Right lung (tissue), 5 donors: ENCODE results near the gene TMEM154. TPM values are rescaled to one million over a fixed set of nuclear protein-coding genes. Genes with fewer than 3 reads are reported as not detected.
A peak's percentile ranks its signal among the peaks of the same experiment; 100 is the strongest.

ENCODE experiments used
- DNase-seq, 2 donors: peaks; one replicate each; pipeline ENCODE4 v3.0.0-alpha.2; 2013
- polyA plus RNA-seq, 5 donors: library from polyadenylated mRNA; unstranded; fragments of 120-200 nt; gene quantifications; one replicate each; pipeline versions ENCODE4 v1.2.1 to v1.2.3, GENCODE V29; 2013; ENCODE audit warnings: inconsistent platforms in 1 of 5, low replicate concordance in 1 of 5; ENCODE audit not compliant: insufficient read length in 5 of 5, insufficient read depth in 1 of 5

Gene TMEM154
- polyA plus RNA-seq, 5 donors = 1.0 to 2.9 (median 1.8) TPM

DNA sequence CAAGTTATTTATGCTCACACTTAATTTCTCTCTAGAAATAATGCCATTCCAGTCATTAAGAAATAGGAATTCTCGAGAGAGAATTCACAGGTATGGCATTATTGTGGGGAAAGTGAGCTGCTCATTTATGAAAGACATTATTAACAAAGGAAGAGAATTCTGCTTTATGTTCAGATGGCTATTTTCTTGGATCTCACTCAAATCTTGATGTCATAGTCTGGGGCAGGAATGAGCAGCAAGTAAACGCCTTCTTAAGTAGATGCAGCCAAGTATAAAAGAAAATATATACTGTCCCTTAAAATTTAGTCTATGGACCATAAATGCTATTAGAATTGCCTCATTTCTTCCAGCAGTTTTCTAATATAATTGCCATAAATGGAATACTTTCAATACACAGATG is 85.7 kb downstream of the TMEM154 start:
- DNase-seq = no peak

DNA sequence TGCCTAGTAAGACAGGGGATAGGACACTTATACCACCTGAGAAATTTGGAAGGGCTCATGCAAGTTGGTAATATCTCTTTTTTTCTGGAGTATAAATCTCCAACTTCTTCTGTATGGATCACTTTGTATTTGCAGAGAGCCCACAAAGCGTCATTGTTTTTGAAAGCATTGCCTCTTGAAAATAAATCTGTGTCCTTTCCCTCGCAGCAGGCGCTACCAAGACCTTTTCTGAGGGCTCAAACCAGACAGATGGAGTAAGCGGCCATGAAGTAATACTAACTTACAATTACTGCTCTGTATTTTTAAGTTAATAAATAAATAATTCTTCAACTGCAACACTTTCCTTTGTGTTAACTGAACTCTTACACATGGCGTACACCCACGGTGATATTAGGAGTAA is 87.9 kb downstream of the TMEM154 start:
- no peak for DNase-seq

DNA sequence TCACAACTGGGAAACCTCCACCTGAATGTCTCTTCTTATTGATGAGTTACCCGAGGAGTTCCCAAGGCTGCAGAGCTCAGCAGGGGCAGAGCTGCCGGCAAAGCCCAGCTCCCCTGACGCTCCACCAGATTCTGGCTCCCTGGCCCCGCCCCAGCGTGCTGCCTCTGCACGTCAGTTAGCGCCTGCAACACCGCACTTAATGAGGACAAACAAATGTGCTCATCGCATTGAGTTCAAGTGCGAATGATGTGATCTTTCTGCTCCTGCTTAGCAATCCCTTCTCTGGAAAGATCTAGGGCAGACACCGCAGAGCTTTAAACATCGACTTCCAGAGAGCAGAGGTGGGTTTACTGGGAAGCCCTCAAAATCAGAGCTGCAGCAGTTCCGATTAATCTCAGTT is 88.4 kb downstream of the TMEM154 start:
- no peak for DNase-seq

DNA sequence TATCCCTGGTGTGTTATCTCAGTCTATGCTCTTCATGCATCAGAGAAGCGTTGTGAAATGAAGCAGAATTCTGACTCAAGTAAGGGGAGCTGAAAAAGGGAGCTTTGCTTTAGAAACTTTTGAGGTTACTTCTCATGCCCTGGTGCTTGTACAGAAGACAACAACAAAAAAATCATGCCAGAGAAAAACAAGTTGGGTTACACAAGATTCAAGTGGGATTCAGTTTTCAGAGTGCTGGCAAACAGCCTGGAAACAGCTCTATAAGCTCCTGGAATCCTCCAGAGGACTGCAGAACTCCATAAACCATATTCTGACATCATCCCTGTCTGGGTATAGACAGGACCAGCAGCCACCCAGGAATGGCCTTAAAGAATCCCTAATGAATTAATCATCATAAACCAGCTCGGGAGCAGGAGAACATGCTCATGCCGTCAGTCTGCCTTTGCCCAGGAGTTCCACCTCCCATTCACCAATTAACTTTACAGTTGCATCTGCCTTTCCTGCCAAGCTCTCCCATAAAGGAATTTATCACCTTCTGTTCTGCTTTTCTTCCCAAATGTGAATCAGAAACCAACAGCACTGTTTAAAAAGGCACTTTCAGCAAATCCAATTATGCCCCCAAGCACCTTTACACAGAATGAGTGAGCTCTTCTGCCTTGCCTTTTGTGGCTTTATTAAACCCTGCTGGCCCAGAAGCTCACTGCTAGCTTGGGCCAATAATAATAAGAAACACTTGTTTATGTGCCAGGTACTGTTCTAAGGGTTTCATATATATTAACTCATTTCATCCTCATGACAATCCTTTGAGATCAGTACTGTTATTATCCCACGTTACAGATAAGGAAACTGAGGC is 89.4 kb downstream of the TMEM154 start:
- DNase-seq = peak; percentile 71 to 76

DNA sequence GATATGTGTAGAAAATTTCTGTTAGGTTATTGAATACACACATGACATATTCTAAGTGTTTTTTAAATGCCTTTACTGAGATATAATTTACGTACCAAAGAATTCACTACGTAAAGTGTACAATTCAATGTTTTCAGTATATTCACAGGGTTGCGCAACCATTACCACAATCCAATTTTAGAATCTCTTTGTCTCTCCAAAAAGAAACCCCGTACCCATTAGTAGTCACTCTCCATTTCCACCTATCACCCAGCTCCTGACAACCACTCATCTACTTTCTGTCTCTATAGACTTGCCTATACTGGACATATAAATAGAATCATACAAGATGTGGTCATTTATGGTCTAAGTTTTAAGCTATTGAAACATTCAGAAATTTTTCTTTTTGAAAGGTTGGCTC is 90.9 kb downstream of the TMEM154 start:
- DNase-seq = no peak

DNA sequence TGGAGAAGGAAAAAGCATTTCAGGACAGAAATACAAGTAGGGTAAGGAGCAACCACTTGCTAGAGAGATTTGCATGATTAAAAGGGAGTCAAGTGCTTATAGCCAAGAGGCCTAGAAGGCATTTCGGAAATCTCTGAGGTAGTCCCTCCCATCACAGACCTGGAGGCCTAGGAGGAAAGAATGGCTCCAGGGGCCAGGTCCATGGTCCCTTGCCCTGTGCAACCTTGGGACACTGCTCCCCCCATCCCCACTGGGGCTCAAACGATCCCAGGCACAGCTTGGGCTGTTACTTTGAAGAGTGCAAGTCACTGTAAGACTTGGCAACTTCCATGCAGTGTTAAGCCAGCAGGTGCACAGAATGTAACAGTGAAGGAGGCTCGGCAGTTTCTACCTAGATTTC is 92.7 kb downstream of the TMEM154 start:
- DNase-seq = no peak

DNA sequence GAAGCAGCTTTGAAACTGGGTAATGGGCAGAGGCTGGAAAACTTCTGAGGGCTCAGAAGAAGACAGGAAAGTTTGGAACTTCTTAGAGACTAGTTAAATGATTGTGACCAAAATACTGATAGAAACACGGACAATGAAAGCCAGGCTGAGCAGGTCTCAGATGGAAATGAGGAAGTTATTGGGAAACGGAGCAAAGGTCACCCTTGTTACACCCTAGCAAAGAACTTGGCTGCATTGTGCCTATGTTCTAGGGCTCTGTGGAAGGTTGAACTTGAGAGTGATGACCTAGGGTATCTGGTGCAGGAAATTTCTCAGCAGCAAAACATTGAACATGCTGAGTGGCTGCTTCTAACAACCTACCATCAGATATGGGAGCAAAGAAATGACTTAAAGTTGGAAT is 93.1 kb downstream of the TMEM154 start:
- DNase-seq = no peak

DNA sequence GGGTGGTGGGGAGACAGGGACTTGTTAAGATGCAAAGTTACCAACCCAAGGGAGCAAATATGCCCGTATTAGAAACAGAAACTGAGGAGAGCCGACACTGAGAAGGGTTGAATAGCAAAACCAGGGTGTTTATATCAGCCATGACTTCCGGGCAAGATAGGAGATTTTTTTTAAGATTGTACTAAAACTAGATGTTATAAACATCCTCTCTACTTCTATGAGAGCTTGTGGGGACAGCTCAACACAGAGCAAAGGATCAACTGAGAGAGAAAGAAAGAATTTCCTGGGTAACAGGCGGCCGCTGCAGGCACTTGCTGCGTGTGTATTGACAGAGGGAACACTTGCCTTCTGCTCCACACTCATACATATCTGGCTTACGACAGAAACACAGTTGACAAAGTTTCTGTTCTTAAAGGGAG is 94.8 kb downstream of the TMEM154 start:
- no peak for DNase-seq

DNA sequence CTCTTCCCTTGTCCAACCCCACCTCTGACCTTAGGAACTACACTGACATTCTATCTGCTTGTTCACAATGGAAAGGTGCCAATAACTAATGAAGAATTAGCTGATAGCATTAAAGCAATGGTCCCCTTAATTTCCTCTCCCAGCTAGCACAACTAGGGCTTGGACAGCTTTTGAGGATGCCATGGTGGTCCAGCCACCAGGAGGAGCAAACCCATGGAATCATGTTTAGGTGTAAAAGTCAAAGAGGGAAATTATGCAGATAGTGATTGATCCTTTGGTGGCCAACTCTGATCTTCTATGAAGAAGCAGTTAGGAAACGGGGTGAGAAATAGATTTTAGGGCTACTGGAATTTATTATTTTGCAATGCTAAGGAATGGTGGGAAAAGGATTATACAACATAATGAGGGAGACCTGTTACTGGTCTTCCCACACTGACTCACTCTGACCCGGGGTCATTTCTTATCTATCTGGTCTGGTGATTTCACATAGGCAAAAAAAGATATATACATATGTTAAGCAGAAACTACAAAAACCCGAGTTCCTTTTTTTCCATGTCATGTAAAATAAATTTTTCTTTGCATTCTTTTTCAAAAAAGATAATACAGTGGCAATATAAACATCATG is 98.1 kb downstream of the TMEM154 start:
- no peak for DNase-seq

DNA sequence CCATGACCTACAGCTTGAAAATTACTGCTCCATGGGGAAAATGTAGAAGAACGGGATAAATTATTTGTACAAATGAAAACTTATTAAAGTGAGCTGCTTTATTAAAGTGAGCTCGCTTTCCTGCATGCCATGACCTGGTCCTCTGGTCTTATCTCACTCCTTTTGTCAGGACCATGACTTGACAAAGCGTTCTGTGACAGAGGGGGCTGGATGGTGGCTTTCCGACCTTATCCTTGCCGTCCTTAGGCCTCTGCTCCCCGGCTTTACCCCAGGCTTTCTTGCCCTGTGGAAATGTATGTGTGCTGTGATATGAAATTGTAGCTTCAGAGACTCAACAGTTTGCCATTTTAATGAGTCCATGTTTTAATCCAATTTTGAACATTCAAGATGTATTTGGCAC is 99.9 kb downstream of the TMEM154 start:
- DNase-seq = no peak

DNA sequence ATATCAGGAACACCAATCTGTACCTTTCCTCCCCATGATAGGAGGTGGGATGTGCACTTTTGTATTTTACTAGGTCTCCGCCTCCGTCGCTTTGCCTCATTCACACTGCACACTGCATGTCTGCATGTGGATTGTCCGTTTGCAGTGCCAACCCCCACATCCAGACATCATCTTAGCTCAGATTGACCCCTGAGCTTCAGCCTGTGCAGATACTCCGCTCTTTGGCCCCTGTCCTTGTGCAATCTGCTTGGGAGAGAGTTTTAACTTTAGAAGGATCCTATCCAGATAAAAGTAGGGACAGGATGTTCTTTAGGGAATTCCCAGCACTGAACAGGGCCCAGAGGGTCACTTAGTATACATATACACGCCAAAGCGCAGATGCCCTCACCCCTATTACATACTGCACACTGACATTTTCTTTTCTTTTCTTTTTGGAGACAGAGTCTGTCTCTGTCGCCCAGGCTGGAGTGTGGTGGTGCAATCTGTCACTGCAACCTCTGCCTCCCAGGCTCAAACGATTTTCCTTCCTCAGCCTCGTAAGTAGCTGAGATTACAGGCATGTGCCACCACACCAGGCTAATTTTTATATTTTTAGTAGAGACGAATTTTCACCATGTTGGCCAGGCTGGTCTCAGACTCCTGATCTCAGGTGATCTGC is 100.6 kb downstream of the TMEM154 start:
- DNase-seq = no peak

DNA sequence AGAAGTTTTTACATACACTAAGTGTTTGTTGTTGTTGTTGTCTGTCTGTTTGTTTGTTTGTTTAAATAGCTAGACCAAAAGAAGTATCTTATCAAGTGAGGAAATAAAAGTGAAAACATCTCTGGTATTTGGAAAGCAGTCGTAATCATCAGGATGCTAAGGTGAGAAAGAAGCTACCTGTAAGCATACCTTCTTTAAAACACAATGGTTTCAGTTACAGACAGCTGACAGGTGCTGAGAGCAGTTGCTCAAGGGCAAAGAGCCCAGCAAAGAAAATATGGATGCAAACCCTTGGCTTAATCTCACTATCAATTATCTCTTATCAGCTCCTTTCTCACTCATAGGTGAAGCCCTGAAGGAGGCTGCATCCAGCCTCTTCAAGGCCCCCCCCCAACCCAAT is 101.1 kb downstream of the TMEM154 start:
- no peak for DNase-seq

DNA sequence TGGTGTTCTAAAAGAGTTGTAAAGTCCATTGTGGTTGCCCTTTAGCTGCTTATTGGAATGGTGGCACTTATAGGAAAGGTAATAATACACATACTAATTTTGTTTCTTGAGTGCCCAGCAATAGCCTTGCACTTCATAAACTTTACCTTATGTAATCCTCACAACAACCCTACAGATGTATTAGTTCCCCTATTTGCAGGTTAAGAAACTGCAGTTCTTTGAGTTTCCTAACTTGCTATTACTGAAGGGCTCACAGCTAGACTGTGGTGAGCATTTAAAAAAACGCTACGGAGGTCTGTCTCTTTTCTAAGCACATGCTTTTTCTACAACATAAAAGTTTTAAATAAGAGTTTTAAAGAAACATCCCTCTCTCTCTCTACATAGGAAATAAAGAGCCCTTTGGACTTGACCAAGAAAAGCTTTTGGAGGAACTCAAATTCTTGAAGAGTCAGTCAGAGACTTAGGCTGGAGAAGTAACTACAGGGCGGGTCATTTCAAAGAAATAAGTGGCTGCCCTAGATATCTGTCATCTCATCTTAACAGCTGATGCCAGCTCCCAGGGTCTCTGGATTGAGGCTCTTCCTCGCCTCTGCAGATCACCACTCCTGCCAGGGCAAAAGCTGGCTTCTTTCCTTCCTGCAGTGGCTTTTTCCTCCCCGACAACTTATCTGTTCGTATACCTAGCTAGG is 101.9 kb downstream of the TMEM154 start:
- no peak for DNase-seq

DNA sequence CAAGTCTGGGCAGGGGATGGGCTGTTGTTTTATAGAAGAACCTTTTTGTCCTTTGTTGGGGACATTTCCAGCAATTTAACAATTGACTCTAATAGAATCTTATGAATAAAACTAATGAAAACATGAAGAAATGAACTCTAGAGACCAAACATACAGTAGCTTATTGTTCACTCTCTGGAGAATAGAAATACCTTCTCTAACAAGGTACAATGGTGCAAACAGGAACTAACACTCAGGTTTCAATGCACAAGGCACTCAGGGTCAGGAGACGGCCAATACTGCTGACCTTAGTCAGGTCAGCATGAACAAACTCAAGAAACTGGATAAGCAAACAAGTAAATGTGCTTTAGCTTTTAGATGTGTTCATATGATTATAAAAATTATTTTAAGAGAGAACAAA is 104.3 kb downstream of the TMEM154 start:
- no peak for DNase-seq

DNA sequence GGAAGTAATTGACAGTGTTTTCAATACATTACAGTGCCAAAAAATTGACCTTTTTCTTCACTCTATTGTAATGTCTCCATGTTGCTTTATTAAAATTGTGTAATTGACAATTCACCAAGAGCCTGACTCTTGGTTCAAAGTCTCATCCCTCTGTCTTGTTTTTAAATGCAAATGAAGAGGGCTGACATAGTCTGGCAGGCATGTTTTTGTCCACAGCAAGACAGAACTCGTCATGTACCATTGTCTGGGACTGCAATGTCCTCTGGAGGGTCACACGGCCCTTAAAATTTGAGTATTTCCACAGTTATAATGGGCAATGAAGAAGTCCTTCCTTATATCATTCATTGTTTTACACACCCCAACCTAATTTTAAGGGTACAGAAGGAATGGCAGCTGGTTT is 105.9 kb downstream of the TMEM154 start:
- no peak for DNase-seq

DNA sequence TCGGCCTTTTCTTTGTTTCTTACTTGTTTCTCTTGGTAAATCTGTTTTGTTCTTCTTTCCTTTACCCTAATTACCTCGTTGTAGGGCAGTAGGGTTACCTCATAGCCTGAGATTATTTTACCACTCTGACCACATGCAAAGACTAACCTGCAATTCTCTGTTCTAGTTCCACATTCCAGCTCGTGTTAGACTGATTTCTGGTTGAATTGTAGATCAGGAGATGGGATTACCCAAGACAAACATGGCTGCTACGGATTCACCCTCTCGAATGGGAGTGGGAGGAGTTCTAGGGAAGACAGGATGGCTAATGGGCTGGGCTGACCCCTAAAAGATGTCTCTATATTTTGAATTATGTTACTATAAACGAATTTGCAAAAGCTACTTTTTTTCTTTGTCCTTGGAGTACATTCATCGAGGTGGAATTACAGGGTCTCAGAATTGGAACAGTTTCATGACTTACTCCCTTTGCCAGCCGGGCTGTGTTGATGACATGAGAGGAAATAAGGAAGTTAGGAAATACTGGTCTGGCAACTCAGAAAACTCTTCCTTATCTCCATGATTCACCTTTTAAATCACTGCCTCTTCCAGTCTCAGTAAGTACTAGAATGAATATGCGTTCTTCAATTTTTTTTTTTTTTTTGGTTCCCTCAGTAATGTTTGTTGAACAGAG is 107.2 kb downstream of the TMEM154 start:
- DNase-seq = peak in 1 of 2 donors; percentile 40

DNA sequence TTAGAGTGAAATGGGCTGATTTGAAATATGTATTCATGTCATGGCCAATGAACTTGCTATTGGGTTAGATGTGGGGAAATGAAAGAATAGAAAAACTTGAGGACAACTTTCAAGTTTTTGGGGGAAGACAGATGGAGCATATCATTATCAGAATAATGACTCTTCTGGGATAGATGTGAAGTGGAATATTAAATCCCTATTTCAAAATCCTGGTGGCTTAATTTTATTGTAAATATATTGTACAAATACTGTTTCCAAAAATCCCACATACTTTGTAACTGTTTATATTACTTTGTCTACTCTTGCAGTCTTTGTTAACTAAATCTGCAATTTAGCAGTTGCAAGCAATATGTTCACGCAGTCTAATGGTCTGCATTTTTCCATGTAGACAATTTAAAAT is 108.0 kb downstream of the TMEM154 start:
- peak in 1 of 2 donors; percentile 61 for DNase-seq

DNA sequence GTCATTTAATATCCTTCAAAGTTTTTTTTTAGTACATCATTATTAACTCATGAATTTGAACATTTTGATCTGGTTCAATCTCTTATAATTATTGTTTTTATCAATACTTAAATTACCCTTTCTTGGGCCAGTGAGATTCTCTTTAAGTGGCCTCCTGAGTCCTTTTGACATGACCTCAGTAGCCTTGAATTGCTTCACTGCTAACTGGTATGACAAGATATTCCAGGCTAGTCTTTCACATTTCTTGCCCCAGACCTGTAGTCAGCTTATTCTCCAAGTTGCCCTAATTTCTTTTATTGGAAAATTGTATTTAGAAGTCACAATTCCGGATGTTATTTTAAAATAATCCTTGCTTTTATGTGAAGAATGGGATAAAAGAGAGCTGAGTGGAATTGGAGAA is 108.5 kb downstream of the TMEM154 start:
- no peak for DNase-seq
